A172 (cell line): ENCODE results near the gene PAX7. TPM values are rescaled to one million over a fixed set of nuclear protein-coding genes. Genes with fewer than 3 reads are reported as not detected.
A peak's percentile ranks its signal among the peaks of the same experiment; 100 is the strongest.
"Not testable (repeated sequence)": the region's sequence is repeated elsewhere in the genome, so short reads cannot be mapped to it uniquely, and the experiment has no call there.

Experiments used
- DNase-seq: peaks from one replicate; pipeline ENCODE4 v3.0.0-alpha.2; 2015; ENCODE audit warnings: low spot score
- total RNA-seq: library from RNA; depleted of rRNA; stranded (reverse); fragments of >200 nt; shearing (Covaris generic); gene quantifications from 2 replicates; pipeline ENCODE4 v1.2.3, GENCODE V29; 2014; rRNA removed

Gene PAX7
- not detected in 2 replicates for total RNA-seq

DNA sequence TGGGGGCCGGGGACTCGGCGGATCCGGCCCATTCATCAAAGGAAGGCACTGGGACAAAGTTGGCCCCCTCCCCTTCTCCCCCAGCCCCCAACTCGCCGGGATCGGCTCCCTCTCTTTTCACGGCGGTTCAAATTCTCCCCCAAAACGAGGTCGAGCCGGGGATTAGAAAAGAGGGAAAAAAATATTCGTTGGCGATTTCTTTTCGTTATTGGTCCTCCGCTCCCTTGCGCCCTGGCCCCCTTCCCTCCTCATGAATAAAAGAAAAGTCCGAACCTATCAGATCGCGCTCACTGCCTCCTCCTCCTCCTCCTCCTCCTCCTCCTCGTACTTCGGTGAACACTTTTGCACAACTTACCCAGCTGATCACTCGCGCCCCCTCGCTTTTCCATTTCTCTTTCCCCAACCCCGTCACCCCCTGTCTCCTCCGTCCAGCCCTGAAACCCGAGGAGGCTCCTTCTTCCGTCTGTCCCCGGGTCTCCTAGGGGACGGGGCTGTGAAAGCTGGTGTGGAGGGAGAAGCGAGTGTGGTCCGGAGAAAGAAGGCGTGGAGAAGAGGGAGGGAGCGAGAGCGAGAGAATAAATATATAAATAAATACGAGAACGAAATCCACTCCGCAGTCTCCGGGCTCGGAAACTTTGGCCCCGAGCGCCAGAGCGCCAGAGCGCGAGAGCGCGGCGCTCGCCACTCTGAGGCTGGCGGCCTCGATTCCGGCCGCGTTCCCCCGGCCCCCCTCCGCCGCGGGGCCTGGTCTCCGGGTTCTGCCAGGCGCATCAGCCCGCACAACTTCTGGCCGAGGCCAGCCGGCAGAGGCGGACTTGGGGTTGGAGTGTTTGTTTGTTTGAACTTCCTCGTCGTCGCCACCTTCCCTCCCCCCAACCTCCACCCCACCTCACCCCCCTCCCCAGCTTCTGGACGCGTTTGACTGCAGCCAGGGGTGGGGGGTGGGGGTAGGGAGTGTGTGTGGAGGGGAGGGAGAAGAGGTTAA, at the start of gene PAX7:
TSS of gene PAX7 (plus strand) at position 336 of the 985 bp plus-strand sequence. CDS start 758 bp downstream, outside the sequence.
- no peak for DNase-seq

- DNase-seq, result peak; percentile 6
These were observed 49.2 kb upstream of the PAX7 start for GRCh38 chr1:18581420-18581880.

- DNase-seq, result no peak
These were observed 47.8 kb upstream of the PAX7 start for GRCh38 chr1:18582890-18583289.

DNA sequence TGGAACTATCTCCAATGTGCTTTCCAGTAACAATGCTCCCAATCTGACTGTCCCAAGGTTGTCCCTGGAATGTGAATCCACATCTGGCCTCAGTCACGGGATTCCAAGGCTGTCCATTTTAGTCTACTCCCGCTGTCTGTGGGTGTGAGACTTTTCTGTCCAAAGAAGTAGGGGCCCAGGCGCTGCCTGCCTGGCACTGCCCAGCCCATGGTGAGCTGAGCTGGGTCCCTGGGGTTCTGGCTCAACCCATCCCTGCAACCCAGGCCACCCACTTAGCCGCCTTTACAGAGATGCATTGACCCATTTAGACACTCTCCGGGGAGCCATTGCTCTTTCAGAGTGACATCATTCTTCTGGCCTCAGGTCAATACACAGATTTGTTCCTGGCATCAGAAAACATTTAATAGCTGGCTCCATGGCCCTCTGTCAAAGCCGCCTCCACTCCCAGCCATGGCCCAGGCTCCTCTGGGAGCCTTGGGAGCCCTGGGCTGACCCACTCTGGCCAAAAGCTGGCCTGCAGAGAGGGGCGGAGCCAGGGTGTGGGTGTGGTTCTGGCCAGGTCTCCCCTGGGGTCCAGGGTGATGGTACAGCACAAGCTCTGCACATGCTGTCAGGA, 47.2 kb upstream of the PAX7 start:
- no peak for DNase-seq

DNA sequence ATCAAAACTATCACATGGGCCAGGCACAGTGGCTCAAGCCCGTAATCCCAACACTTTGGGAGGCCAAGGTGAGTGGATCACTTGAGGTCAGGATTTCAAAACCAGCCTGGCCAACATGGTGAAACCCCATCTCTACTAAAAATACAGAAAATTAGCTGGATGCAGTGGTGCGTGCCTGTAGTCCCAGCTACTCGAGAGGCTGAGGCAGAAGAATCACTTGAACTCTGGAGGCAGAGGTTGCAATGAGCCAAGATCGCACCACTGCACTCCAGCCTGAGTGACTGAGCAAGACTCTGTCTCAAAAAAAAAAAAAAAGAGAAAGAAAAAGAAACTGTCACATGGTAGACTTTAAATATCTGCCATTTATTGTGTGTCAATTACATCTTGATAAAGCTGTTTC, 44.6 kb upstream of the PAX7 start:
- not testable (repeated sequence) for DNase-seq

GRCh38 chr1:18588093-18588492, 42.6 kb upstream of the PAX7 start:
- no peak for DNase-seq

DNA sequence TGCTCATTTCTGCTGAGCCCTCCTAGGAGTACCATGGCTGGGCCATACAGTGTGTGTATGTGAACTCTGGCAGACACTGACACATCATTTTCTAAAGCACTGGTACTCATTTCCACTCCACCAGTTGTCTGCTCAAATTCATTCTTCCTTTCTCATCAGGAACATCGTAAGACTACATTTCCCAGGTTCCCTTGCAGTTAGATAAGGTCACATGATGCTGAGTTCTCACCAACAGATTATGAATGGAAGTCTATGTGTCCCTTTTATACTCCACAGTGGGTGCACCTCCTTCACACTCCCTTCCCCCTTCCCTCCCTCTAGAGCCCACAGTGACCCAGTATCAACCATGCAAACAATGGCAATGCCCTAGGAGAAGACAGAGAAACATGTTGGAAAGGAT, 38.3 kb upstream of the PAX7 start:
- no peak for DNase-seq

DNA sequence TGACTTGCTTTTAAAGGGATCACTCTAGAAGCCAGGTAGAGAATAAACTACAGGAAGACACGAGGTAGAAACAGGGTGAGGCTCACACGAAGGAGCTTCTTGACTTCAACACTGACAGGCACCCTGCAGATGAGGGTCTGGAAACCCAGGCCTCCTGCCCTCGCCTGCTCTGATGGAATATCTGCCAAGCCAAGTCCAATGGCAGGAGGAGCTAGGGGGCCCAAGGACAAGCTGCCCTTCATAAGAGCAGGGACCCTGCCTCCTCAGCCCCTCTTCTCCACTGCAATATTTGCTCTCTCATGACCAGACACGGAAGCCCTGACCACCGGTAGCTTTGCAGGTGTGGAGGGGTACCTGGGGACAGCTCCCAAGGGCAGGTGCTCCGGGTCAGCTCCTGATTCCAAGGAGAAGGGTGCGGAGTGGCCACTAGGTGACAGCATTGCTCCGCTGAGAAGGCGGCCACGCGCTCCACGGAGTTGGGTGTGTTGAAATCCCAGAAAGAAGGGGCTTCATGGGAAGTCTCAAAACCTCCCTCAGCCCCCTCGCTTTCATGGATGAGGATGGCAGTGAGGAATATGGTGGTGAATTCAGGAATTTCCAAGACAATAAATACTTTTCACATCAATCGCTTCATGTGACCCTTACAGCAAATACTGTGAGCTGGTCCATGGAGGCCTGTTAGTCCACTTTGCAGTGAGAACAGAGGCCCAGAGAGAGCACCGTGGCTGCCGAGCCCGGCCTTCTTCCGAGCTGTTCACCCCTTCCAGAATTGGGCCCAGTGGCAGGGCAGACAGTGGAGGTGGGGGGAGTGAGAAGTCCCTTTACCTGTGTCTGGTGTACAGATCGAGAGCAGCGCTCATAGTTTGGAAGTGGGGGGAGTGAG, 33.2 kb upstream of the PAX7 start:
- no peak for DNase-seq

DNA sequence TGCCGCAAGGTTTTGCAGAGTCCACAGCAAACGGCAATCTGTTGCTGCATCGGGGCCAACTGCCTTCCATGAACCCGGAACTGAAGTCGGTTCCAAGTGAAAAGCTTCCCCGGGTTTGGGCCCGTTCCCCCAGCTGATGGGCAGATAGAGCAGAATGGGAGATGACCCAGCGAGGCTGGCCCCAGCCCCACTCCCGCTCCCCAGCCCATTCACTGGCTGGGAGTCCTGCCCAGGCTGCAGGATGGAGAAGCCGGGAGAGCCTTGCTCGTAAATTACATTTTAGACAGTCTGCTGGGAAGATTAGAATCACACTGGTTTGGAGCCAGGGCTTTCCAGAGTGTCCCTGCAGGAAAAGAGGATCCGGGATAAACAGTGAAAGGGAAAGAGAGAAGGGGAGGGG, 31.6 kb upstream of the PAX7 start:
- DNase-seq, result peak; percentile 19

GRCh38 chr1:18599704-18600103, 30.9 kb upstream of the PAX7 start:
- no peak for DNase-seq

DNA sequence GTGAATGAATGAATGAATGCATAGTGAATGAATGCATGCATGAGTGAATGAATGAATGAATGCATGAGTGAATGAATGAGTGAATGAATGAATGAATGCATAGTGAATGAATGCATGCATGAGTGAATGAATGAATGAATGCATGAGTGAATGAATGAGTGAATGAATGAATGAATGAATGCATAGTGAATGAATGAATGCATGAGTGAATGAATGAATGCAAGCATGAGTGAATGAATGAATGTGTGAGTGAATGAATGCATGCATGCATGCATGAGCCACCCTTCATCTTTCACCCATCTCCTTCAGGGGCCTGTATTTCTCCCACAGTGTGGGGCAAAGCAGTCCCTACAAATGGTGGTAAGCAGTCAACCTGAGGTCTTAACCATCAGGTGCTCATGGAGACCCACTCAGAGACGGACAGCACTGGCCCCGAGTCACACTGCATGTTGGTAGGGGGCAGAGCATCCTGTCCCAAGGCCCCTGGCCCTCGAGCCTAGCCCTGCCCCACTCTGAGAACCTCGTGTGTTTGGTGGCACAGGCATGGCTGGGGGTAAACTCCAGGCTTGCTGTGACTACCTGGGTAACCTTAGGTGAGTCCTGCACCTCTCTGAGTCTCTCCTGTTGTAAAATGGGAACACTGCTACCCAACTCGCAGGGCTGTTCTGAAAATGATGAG, 28.0 kb upstream of the PAX7 start:
- DNase-seq, result no peak

GRCh38 chr1:18603212-18603852, 27.3 kb upstream of the PAX7 start:
- no peak for DNase-seq

- no peak for DNase-seq
These were observed 24.0 kb upstream of the PAX7 start for GRCh38 chr1:18606443-18607288.

- no peak for DNase-seq
These were observed 23.3 kb upstream of the PAX7 start for GRCh38 chr1:18607289-18607760.

DNA sequence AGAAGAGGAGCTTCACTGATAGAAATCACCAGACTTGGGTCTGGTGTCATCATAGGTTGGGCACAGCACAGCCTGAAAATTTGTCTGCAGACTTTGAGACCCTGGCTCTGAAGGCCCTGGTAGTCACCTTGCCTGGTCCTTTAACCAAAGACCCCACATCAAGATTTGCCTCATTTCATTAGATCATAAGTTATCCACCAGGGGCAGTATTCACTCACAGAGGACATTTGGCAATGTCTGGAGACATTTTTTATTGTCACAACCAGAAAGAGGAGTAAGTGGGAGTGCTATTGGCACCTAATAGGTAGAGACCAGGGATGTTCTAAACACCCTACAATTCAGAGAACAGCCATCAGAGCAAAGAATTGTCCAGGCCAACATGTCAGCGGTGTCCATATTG, 22.1 kb upstream of the PAX7 start:
- no peak for DNase-seq

GRCh38 chr1:18611311-18611710, 19.3 kb upstream of the PAX7 start:
- DNase-seq, result no peak

DNA sequence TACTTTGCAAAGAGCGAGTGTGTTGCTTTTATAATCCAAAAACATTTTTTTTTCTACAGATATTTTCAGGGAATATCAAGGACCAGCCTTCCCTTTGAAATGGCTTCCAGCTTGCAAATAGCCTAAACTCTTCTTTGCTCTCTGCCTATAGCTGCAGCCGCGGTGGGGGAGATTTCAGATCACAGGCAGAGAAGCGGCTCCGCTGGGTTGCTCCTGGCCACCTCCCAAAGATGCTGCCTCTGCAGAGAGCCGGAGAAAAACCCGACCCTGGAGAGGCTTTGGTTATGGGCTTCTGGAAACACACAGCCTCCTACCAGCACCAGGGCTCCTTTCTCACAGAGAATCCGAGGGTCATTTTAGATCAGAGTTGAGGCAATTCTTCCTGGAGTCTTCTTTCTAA, 18.6 kb upstream of the PAX7 start:
- DNase-seq, result no peak

DNA sequence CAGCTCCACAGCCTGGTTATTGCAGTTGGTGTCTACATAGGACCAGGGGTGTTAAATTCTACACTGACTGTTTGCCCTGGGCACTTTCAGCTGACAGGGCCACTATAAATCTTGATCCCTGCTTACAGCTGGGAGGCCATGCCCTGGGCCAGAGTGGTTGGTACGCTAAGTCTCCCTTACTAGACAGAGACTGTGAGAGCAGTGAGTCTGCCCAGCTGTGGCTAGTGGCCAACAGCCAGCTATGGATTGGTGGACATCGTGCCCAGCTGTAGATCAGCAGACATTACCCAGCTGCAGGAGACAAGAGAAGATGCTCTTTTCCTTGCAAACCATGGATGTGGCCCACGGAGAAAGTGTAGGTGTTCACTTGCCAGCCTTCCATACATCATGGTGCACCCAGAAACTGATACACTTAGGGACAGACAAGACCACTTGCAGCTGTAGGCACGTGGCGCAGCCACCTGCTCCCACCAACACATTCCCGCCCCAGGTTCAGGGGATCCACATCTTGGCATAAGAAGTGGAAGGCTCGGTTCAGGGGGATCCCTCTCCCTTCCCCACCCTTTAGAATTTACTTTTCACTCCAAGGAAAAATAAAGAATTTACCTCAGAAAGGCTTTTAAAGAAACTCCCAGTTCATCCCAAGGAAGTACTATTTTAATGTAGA, 16.4 kb upstream of the PAX7 start:
- DNase-seq, result no peak
